Lower lobe of right lung (tissue), 2 donors: Measurements from ENCODE around the gene DGKB. TPM values are rescaled to one million over a fixed set of nuclear protein-coding genes. Genes with fewer than 3 reads are reported as not detected.

Experiments used
- ATAC-seq, 2 donors: fragments of 200-7000 bp; cut with Tn5 transposase; one replicate each; pipeline ENCODE4 v1.9.1; 2020 to 2022; ENCODE audit warnings: mild to moderate bottlenecking in 2 of 2, moderate library complexity in 2 of 2
- DNase-seq: peaks from one replicate; pipeline ENCODE4 v3.0.0-alpha.2; 2020
- H3K27ac ChIP-seq: fragments of 200-600 bp; one replicate; pipeline ENCODE4 v1.8.0; 2022
- H3K27me3 ChIP-seq: fragments of 200-600 bp; one replicate; pipeline ENCODE4 v1.8.0; 2022; ENCODE audit warnings: low read depth
- H3K36me3 ChIP-seq: fragments of 200-600 bp; one replicate; pipeline ENCODE4 v1.8.0; 2022; ENCODE audit warnings: mild to moderate bottlenecking
- H3K4me1 ChIP-seq: fragments of 200-600 bp; one replicate; pipeline ENCODE4 v1.8.0; 2022
- H3K4me3 ChIP-seq: fragments of 200-600 bp; one replicate; pipeline ENCODE4 v1.8.0; 2022; ENCODE audit warnings: mild to moderate bottlenecking
- H3K9me3 ChIP-seq: fragments of 200-600 bp; one replicate; pipeline ENCODE4 v1.8.0; 2022
- intact Hi-C: fragments of 100-400 bp; cut with DNase I; formaldehyde crosslinking; loops from one replicate; pipeline ENCODE4 v1.11.0; 2022
- total RNA-seq: library from RNA; stranded (reverse); fragmentation: NEBNext Ultra II Directional; extraction: Animal tissue kit (Norgen Biotek cat#: 25700); gene quantifications from one replicate; pipeline ENCODE4 v1.2.1, GENCODE V29; 2021
- TF ChIP-seq, protein P1 (sequence below): fragments of 200-600 bp; IDR thresholded peaks from one replicate; pipeline ENCODE4 v1.8.0; 2022; ENCODE audit warnings: antibody characterized with exemption, mild to moderate bottlenecking
- donor health status: DM: no; HTN: yes; CAD: no; lungs with severe emphysema.

DGKB gene
- total RNA-seq, 1 donor from 2014 or later = 0.09 TPM

DNA sequence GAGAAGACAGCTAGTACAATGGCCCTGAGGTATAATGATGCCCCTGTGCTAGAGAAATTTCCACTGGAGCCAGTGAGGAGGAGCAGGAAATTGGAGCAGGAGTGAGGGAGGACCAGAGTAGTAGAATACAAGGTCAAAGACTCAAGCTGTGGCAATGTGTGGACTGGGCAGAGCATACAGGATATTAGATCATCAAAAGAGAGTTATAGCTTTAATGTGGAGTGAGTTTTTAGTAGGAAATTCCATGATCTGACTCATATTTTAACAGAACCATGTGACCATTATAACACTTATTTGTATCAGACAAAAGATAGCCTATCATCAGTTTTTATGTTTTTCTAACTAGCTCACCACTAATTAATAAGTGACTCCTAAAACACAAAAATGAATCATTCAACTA is 154.1 kb downstream of the DGKB start:
- intact Hi-C loops = no loop called here
- no peak overlapping the region for H3K4me3 ChIP-seq
- no peak for ATAC-seq

DNA sequence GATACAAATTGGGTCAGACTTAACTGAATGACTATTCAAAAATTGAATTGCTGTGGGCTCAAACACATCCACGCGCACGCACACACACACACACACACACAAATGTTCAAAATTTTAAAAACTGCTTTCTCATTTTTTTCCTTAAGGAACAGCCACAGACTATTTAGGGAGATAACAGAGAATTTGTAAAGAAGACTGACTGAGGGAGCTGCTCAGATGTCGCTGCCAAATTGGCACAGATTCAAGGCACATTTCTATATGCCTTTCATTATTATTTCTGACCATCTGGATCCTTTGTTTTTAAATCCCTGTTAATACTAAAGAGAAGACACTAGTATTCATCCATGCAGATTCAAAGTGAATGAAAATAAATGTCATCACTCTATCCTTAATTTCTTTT is 154.8 kb downstream of the DGKB start:
- ATAC-seq (no peak), DNase-seq (no peak)
- Histone ChIP-seq H3K9me3 (peaks cover 6% of the 10 kb centered on the region), H3K4me3 (no peak overlapping the region), H3K4me1 (no peaks in the 10 kb centered on the region), H3K27ac (no peak overlapping the region), H3K36me3 (no peaks in the 10 kb centered on the region), H3K27me3 (no peaks in the 10 kb centered on the region)
- intact Hi-C loops = no loop called here
- TF ChIP-seq, protein P1, sequence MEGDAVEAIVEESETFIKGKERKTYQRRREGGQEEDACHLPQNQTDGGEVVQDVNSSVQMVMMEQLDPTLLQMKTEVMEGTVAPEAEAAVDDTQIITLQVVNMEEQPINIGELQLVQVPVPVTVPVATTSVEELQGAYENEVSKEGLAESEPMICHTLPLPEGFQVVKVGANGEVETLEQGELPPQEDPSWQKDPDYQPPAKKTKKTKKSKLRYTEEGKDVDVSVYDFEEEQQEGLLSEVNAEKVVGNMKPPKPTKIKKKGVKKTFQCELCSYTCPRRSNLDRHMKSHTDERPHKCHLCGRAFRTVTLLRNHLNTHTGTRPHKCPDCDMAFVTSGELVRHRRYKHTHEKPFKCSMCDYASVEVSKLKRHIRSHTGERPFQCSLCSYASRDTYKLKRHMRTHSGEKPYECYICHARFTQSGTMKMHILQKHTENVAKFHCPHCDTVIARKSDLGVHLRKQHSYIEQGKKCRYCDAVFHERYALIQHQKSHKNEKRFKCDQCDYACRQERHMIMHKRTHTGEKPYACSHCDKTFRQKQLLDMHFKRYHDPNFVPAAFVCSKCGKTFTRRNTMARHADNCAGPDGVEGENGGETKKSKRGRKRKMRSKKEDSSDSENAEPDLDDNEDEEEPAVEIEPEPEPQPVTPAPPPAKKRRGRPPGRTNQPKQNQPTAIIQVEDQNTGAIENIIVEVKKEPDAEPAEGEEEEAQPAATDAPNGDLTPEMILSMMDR = no peak

More for the DNA sequence above, 154.1 kb downstream of the DGKB start:
- Histone ChIP-seq H3K27ac (no peak overlapping the region), H3K4me1 (no peaks in the 10 kb centered on the region), H3K27me3 (no peaks in the 10 kb centered on the region), H3K9me3 (no peaks in the 10 kb centered on the region), H3K36me3 (no peaks in the 10 kb centered on the region)
- DNase-seq = no peak
- TF ChIP-seq, protein P1 = no peak

DNA sequence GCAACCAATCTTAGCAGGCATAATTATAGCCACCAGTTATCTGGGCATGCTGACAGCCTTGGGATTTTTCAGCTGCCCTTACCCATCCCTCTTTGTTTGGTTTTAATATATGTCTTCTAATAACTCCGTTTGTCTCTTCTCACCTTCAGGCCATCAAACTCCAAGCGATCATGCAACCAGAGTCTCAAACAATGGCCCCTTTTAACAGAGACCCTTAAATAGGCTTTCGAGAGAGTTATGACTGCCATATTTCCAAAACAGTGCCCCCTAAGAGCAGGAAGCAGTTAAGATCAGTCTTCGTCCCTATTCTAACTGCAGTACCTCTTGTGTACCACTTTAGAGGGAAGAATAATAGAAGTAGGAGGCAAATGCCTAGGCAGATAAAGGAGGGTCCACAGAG is 157.5 kb downstream of the DGKB start:
- intact Hi-C loops = no loop called here
- peaks cover 6% of the 10 kb centered on the region for H3K9me3 ChIP-seq
- DNase-seq (no peak), ATAC-seq (no peak)
- H3K36me3 ChIP-seq = no peaks in the 10 kb centered on the region
- TF ChIP-seq, protein P1 = no peak
- no peak overlapping the region for H3K27ac ChIP-seq
- no peaks in the 10 kb centered on the region for H3K27me3 ChIP-seq
- no peaks in the 10 kb centered on the region for H3K4me1 ChIP-seq
- H3K4me3 ChIP-seq = no peak overlapping the region

DNA sequence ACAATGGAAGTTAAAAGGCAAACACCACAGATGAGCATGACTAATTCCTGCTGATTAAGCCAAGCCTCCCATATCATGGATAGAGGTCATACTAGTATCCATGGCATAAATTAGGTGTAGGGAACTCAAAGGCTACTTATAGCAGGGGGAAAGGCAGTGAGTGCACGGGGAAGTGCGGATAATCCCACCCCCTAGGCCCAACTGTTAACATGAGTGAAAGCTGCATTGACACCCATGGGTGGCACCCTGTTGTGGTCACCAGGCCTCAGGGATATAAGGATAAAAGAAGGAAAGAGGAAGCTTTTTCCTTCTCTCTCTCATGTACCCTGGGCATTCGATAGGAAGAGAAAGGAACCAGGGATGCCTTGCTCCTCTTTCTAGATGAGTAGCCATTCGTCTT is 161.9 kb downstream of the DGKB start:
- TF ChIP-seq, protein P1 = no peak
- intact Hi-C loops = no loop called here
- peaks cover 6% of the 10 kb centered on the region for H3K9me3 ChIP-seq

DNA sequence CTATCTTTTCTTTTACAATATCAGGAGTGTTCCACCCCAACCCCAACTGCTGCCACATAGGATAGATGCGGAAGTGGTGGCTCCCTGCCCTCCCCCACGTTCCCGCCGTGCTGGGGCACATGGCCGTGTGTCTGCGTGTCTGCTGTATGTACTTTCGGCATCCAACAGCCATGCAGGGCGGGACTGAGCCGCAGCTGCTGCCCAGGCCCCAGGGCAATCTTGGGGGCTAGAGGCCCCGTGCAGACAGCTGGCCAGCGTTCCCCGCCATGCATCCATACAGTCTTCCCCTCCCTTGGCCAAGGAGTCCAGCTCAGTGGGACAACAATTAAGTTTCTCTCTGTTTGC is 162.7 kb downstream of the DGKB start:
- TF ChIP-seq, protein P1 = no peak
- no peak overlapping the region for H3K27ac ChIP-seq
- ATAC-seq (peak in 1 of 2 donors; percentile 9), DNase-seq (no peak)
- peaks cover 6% of the 10 kb centered on the region for H3K9me3 ChIP-seq
- H3K27me3 ChIP-seq = no peaks in the 10 kb centered on the region
- no peaks in the 10 kb centered on the region for H3K4me1 ChIP-seq
- no peak overlapping the region for H3K4me3 ChIP-seq
- intact Hi-C loops = no loop called here
- H3K36me3 ChIP-seq = no peaks in the 10 kb centered on the region

More for the DNA sequence above, 161.9 kb downstream of the DGKB start:
- no peaks in the 10 kb centered on the region for H3K27me3 ChIP-seq
- H3K4me3 ChIP-seq = no peak overlapping the region
- H3K27ac ChIP-seq = no peak overlapping the region
- DNase-seq (no peak), ATAC-seq (no peak)
- H3K36me3 ChIP-seq = no peaks in the 10 kb centered on the region
- H3K4me1 ChIP-seq = no peaks in the 10 kb centered on the region
